GM11168 (cell line): Measurements from ENCODE around the gene CUBN.

Experiments
- in situ Hi-C: fragments of 300-500 bp; cut with MboI; formaldehyde crosslinking; loops from one replicate; pipeline ENCODE4 v1.12.0; 2022; ENCODE audit warnings: low sequenced_read_pairs; ENCODE audit not compliant: unreplicated experiment

The CUBN gene

DNA sequence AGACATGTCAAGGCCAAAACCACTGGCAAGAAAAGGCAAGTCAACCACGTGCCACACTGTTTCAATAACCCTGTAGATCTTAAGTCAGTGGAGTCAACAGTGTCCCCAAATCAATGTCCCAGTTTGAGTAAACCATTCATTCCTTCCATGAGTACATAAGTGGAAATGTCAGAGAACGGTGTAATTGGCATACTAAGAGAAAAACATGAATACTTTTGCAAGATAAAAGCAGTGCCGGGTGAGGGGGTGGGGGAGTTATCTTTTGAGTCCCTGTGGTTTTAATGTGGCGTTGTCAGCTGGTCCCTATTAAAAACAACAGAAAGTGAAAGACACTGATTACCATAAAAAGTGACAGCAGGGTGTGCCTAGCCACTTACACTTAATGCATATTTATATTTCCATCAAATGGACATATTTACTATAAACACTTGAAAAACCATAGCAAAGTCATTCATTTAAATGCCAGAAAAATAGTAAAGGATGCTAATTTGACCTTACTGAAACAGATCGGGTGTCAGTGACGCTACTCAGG is 350.2 kb downstream of the CUBN start:
- in situ Hi-C loops = loop anchor here (25.0 kb wide), 1 partner anchor 667 kb away; no protein-coding TSS in a partner anchor

DNA sequence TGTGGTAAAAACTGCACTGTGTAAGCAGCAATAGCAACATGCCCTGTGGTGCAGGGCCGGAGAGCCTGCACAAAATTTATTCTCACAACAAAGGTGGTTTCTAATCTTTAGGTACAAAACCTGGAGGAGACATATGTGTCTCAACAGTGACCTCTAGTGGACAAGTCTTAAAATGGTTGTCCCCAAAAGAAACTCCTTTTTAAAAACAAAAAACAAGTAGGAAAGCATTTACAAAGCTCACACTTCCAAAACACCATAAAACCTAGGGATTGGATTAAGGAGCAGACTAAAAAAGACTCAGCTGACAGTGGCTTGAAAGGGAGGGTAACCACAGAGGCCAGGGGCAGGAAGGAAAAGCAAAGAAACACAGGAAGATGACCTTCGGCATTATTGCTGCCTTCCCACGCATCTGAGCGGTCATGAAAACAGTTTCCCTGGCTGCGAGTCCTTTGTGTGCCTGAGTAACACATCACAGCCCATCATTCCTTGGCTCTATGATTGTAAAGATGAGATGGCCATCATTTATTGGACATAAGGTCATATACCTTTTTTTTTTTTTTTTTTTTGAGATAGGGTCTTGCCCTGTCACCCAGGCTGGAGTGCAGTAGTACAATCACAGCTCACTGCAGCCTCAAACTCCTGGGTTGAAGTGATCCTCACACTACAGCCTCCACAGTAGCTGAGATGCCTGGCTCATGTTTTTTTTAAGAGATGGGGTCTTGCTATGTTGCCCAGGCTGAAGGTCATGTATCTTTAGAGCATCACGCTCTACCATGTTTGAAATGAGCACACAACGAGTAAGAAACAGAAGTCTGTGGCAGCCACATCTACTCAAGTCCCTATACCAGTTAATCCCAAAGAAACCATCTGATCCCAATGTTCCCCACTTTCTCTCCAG is 351.9 kb downstream of the CUBN start:
- in situ Hi-C loops = loop anchor here (25.0 kb wide), 1 partner anchor 665 kb away; no protein-coding TSS in a partner anchor

DNA sequence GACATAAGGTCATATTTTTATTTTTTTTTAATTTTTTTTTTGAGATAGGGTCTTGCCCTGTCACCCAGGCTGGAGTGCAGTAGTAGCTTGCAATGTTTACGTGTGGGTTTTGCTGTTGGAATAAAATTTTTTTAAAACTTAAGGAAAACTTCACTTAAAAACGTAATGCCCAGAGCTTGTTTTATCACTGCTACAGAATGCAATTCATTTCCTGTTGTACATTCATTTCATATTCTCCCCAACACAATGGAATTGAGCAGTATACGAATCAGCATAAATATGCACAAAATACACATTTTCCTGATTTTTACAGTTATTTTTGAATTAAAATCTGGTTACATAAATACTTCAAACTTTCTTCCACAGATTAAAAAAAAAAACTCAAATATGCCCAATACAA is 352.7 kb downstream of the CUBN start:
- in situ Hi-C loops = loop anchor here (25.0 kb wide), 1 partner anchor 665 kb away; no protein-coding TSS in a partner anchor
